ENCODE results near the gene RFTN1.

DNA sequence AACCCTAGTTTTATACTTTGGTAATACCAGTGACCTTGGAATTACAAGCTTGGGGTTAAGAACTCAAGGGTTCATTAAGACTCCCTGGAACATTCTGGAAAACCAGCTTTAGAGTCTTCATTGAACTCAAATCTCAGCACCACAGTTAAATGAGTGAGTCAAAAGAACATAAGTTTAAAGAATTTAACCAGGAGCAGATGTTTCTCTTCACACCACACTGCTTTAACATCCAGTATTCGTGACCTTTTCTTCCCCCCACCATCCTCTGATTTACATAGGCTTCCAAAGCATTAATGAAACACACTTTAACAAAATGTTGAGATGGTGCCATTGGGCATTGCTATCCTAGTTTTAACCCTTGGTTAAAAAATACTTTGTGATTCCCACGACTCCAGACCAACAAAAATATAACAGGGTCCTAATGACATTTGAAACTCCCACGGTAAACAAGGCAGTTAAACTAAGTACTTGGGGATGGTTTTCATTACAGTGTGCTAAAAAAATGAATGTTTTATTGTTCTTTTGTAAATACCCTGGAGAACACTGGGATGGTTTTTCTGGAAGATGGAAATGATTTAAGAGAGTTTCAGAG is 124.6 kb downstream of the RFTN1 start:
- TF ChIP-seq CTCF (IDR thresholded peaks at IDR 0.05), result no peak
- TF ChIP-seq, protein P1, sequence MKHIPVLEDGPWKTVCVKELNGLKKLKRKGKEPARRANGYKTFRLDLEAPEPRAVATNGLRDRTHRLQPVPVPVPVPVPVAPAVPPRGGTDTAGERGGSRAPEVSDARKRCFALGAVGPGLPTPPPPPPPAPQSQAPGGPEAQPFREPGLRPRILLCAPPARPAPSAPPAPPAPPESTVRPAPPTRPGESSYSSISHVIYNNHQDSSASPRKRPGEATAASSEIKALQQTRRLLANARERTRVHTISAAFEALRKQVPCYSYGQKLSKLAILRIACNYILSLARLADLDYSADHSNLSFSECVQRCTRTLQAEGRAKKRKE (CRISPR knock-in tag; IDR thresholded peaks at IDR 0.05; ENCODE audit: low read depth), result no peak
- no peak for TF ChIP-seq KDM1A (IDR thresholded peaks at IDR 0.05; ENCODE audit: low read depth)
- no peak for TF ChIP-seq POLR2A (IDR thresholded peaks at IDR 0.05; ENCODE audit: low read length)
- TF ChIP-seq EP300 (IDR thresholded peaks at IDR 0.05), result no peak
- no peak for TF ChIP-seq JUNB (IDR thresholded peaks at IDR 0.05)
- no peak for TF ChIP-seq HOXB13 (CRISPR knock-in tag; IDR thresholded peaks at IDR 0.05; ENCODE audit: low read depth)
- no peak for TF ChIP-seq MYC (IDR thresholded peaks at IDR 0.05; ENCODE audit: borderline replicate concordance, low read length)
- no peak for TF ChIP-seq CBX8 (IDR thresholded peaks at IDR 0.05)
- TF ChIP-seq, protein P2, sequence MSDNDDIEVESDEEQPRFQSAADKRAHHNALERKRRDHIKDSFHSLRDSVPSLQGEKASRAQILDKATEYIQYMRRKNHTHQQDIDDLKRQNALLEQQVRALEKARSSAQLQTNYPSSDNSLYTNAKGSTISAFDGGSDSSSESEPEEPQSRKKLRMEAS (IDR thresholded peaks at IDR 0.05), result no peak
- TF ChIP-seq HES2 (IDR thresholded peaks at IDR 0.05), result no peak
- no peak for TF ChIP-seq RAD21 (conservative IDR thresholded peaks at IDR 0.05 in 1 of 2, IDR thresholded peaks at IDR 0.05 in 1 of 2)
